Measurements from ENCODE around the gene HSD11B1L. TPM values are rescaled to one million over a fixed set of nuclear protein-coding genes. Genes with fewer than 3 reads are reported as not detected.
"Not testable (repeated sequence)": the region's sequence is repeated elsewhere in the genome, so short reads cannot be mapped to it uniquely, and the experiment has no call there.

Gene HSD11B1L
- total RNA-seq, 1 donor from 2014 or later, result 2.8 TPM

GRCh38 chr19:5686647-5687359 lies 6.0 kb downstream of the HSD11B1L start:
- DNase-seq (ENCODE audit: low spot score), result peak; percentile 98

- DNase-seq (ENCODE audit: low spot score), result no peak
Observed at GRCh38 chr19:5687360-5688198, 6.8 kb downstream of the HSD11B1L start.

- not testable (repeated sequence) for DNase-seq (ENCODE audit: low spot score)
Observed at GRCh38 chr19:5688262-5688881, 7.5 kb downstream of the HSD11B1L start.

- DNase-seq (ENCODE audit: low spot score), result peak; percentile 98
Observed at GRCh38 chr19:5690125-5690954, 9.5 kb downstream of the HSD11B1L start, which contains the start of gene RPL36. TSS of gene RPL36 (plus strand) at chr19:5690295. CDS start at chr19:5690508, 213 bp downstream.

- peak; percentile 76 for DNase-seq (ENCODE audit: low spot score)
Observed at GRCh38 chr19:5690955-5691821, 10.4 kb downstream of the HSD11B1L start.

- no peak for DNase-seq (ENCODE audit: low spot score)
Observed at GRCh38 chr19:5691822-5692722, 11.2 kb downstream of the HSD11B1L start.

GRCh38 chr19:5692723-5693194 lies 11.9 kb downstream of the HSD11B1L start:
- no peak for DNase-seq (ENCODE audit: low spot score)

- DNase-seq (ENCODE audit: low spot score), result no peak
Observed at GRCh38 chr19:5693195-5694166, 12.7 kb downstream of the HSD11B1L start.

GRCh38 chr19:5694167-5694955 lies 13.5 kb downstream of the HSD11B1L start:
- no peak for DNase-seq (ENCODE audit: low spot score)

GRCh38 chr19:5694956-5695648 lies 14.3 kb downstream of the HSD11B1L start:
- DNase-seq (ENCODE audit: low spot score), result no peak

- no peak for DNase-seq (ENCODE audit: low spot score)
Observed at GRCh38 chr19:5695649-5696195, 14.9 kb downstream of the HSD11B1L start.

GRCh38 chr19:5696196-5697021 lies 15.6 kb downstream of the HSD11B1L start:
- DNase-seq (ENCODE audit: low spot score), result no peak

GRCh38 chr19:5697022-5697889 lies 16.4 kb downstream of the HSD11B1L start:
- DNase-seq (ENCODE audit: low spot score), result no peak

- DNase-seq (ENCODE audit: low spot score), result no peak
Observed at GRCh38 chr19:5697890-5698634, 17.2 kb downstream of the HSD11B1L start.
